ENCODE measurements around the gene DIPK1A.
"Not testable (repeated sequence)": the region's sequence is repeated elsewhere in the genome, so short reads cannot be mapped to it uniquely, and the experiment has no call there.

Gene DIPK1A

DNA sequence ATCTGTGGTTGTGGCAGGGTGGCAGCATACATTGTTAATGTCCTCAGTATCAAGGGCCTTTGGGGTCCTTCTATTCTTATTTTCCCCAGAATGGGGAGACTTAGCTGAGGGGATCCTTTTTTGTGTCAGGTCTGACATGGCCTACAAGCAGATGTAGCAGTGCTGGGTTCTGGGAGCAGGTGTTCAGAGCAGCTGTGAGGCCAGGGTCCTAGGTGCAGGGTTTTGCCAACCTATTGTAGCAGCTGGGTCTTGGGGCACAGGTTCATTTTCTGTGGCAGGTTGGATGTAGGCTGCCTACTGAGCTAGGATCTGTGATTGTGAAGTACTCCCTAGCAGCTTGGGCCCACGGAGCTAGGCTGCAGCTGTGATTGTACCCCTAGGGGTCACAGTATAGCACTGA, 60.1 kb downstream of the DIPK1A start:
- no peak for DNase-seq

DNA sequence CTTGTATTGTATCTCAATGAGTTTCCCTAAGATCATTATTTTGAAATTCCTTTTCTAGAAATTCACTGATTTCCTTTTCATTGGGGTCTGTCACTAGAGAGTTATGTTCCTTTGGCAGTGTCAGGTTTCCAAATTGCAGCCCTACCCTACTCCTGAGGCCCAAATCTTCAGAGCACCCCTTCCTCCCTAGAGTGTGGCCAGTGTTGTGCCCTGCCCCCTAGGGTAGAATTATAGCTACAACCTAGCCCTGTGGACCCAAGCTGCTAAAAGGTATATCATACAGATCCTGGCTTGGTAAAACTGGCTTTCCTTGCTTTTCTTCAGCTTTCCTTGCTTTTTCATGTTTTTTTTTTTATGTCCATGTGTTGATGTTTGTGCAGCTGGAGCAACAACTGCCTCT, 60.7 kb downstream of the DIPK1A start:
- DNase-seq: no peak
- Histone ChIP-seq H3K4me3 (ENCODE audit: low read depth, low read length) (no peak overlapping the region), H3K27me3 (ENCODE audit: insufficient read depth, low read depth, severe bottlenecking) (no peaks in the 10 kb centered on the region), H3K9me3 (ENCODE audit: severe bottlenecking) (no peaks in the 10 kb centered on the region), H3K36me3 (no peaks in the 10 kb centered on the region), H3K27ac (no peak overlapping the region)
- TF ChIP-seq, protein P1, sequence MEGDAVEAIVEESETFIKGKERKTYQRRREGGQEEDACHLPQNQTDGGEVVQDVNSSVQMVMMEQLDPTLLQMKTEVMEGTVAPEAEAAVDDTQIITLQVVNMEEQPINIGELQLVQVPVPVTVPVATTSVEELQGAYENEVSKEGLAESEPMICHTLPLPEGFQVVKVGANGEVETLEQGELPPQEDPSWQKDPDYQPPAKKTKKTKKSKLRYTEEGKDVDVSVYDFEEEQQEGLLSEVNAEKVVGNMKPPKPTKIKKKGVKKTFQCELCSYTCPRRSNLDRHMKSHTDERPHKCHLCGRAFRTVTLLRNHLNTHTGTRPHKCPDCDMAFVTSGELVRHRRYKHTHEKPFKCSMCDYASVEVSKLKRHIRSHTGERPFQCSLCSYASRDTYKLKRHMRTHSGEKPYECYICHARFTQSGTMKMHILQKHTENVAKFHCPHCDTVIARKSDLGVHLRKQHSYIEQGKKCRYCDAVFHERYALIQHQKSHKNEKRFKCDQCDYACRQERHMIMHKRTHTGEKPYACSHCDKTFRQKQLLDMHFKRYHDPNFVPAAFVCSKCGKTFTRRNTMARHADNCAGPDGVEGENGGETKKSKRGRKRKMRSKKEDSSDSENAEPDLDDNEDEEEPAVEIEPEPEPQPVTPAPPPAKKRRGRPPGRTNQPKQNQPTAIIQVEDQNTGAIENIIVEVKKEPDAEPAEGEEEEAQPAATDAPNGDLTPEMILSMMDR (IDR thresholded peaks at IDR 0.05; ENCODE audit: low read depth, low read length): no peak

More for the DNA sequence above, 60.1 kb downstream of the DIPK1A start:
- Histone ChIP-seq H3K27me3 (ENCODE audit: insufficient read depth, low read depth, severe bottlenecking) (no peaks in the 10 kb centered on the region), H3K27ac (no peak overlapping the region), H3K4me3 (ENCODE audit: low read depth, low read length) (no peak overlapping the region), H3K36me3 (no peaks in the 10 kb centered on the region), H3K9me3 (ENCODE audit: severe bottlenecking) (no peaks in the 10 kb centered on the region)
- TF ChIP-seq, protein P1 (IDR thresholded peaks at IDR 0.05; ENCODE audit: low read depth, low read length): no peak

DNA sequence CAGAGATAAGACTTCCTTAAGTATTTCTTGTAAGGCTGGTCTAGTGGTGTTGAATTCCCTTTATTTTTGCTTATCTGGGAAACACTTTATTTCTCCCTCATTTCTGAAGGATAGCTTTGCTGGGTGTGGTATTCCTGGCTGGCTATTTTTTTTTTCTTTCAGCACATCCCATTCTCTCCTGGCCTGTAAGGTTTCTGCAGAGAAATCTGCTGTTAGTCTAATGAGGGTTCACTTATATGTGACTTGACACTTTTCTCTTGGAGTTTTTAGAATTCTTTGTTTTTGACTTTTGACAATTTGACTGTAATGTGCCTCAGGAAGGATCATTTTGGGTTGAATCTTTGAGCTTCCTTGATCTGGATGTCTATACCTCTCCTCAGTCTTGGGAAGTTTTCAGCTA, 61.5 kb downstream of the DIPK1A start:
- TF ChIP-seq, protein P1 (IDR thresholded peaks at IDR 0.05; ENCODE audit: low read depth, low read length): no peak
- Histone ChIP-seq H3K27me3 (ENCODE audit: insufficient read depth, low read depth, severe bottlenecking) (no peaks in the 10 kb centered on the region), H3K9me3 (ENCODE audit: severe bottlenecking) (no peaks in the 10 kb centered on the region), H3K36me3 (no peaks in the 10 kb centered on the region), H3K4me3 (ENCODE audit: low read depth, low read length) (no peak overlapping the region), H3K27ac (no peak overlapping the region)
- DNase-seq: no peak

DNA sequence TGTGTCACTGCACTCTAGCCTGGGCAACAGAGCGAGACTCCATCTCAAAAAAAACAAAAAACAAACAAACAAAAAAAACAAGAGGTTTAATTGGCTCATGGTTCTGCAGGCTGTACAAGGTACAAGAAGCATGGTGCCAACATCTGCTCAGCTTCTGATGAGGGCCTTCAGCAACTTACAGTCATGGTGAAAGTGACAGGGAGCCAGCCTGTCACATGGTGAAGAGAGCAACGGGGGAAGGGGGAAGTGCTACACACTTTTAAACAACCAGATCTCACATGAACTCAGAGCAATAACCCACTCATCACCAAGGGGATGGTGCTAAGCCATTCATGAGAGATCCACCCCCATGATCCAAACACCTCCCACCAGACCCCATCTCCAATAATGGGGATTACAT, 63.2 kb downstream of the DIPK1A start:
- not testable (repeated sequence) for H3K27ac ChIP-seq; DNase-seq; H3K4me3 ChIP-seq (ENCODE audit: low read depth, low read length); H3K27me3 ChIP-seq (ENCODE audit: insufficient read depth, low read depth, severe bottlenecking); H3K36me3 ChIP-seq; H3K9me3 ChIP-seq (ENCODE audit: severe bottlenecking)

DNA sequence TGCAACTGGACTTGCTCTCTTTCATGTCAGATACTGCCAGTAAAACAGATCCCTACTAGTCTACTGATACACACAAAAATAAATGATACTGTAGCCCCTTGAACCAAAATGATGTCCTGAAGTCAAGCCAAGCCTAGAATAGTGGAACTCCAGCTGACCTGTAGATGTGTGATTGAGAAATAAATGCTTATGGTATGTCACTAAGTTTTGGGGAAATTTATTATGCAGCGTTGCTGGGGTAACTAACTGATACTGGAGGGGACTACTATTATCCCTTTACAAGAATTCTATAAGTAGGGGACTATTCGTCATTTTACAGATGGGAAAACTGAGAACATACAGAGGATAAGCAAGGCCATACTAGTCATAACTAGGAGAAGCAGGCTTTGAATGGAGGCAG, 73.8 kb downstream of the DIPK1A start:
- Histone ChIP-seq H3K36me3 (no peaks in the 10 kb centered on the region), H3K4me3 (ENCODE audit: low read depth, low read length) (no peak overlapping the region), H3K27ac (no peak overlapping the region), H3K27me3 (ENCODE audit: insufficient read depth, low read depth, severe bottlenecking) (no peaks in the 10 kb centered on the region), H3K9me3 (ENCODE audit: severe bottlenecking) (no peaks in the 10 kb centered on the region)
- no peak for DNase-seq
- TF ChIP-seq, protein P1 (IDR thresholded peaks at IDR 0.05; ENCODE audit: low read depth, low read length): no peak

DNA sequence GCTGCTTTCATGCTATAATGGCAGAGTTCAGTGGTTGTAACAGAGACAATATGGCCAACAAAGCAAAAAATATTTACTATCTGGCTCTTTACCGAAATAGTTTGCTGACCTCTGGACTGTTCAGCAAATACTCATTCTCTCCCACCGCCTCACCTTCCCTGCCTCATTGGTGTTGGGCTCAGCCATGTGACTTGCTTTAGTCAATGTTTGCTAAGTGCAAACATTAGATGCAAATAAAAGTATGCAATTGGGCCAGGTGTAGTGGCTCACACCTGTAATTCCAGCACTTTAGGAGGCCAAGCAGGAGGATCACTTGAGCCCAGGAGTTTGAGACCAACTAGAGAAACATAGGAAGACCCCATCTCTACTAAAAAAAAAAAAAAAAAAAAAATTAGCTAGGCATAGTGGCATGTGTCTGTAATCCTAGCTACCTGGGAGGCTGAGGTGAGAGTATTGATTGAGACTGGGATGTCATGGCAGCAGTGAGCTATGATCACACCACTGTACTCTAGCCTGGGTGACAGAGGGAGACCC, 74.3 kb downstream of the DIPK1A start:
- H3K36me3 ChIP-seq: no peaks in the 10 kb centered on the region
- DNase-seq: no peak

More for the DNA sequence above, 74.3 kb downstream of the DIPK1A start:
- H3K9me3 ChIP-seq (ENCODE audit: severe bottlenecking): no peaks in the 10 kb centered on the region
- H3K27ac ChIP-seq: no peak overlapping the region
- H3K27me3 ChIP-seq (ENCODE audit: insufficient read depth, low read depth, severe bottlenecking): no peaks in the 10 kb centered on the region
- H3K4me3 ChIP-seq (ENCODE audit: low read depth, low read length): no peak overlapping the region
- TF ChIP-seq, protein P1 (IDR thresholded peaks at IDR 0.05; ENCODE audit: low read depth, low read length): no peak
